ENCODE data around the gene SDK2.

Gene SDK2

DNA sequence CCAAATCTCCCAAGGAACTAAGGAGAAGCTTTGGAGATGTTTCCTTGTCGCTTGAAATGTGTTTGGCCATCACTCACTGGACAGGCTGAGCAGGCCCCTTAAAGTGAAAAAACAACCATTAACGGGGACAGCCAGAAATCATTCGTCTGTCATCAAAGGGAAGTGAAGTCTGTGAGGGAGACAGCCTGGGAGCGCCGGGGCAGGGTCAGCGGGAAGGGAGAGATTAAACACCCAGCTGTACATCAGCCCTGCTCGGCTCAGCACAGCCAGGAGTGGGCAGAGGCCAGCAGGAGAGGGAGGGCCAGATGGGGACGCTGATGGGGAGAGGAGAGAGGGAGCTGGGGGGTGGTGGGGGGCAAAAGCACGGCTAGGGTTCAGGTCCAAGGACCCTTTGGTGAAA lies 105.1 kb downstream of the SDK2 start:
- no peak for TF ChIP-seq TAF1 (IDR thresholded peaks at IDR 0.05; ENCODE audit: low read depth, low read length)
- no peak for TF ChIP-seq POLR2AphosphoS5 (IDR thresholded peaks at IDR 0.05; ENCODE audit: low read depth, low read length)
- no peak for TF ChIP-seq POLR2A (IDR thresholded peaks at IDR 0.05; ENCODE audit: low read depth, low read length)
- no peak for TF ChIP-seq POU2F2 (IDR thresholded peaks at IDR 0.05; ENCODE audit: low read depth, low read length)
- TF ChIP-seq SPI1 (IDR thresholded peaks at IDR 0.05; ENCODE audit: low read depth, low read length), result no peak
- TF ChIP-seq PAX5 (IDR thresholded peaks at IDR 0.05; ENCODE audit: insufficient read depth, low read length, severe bottlenecking), result no peak
- no peak for DNase-seq (ENCODE audit: insufficient read length, low spot score)
- no peak for FAIRE-seq

DNA sequence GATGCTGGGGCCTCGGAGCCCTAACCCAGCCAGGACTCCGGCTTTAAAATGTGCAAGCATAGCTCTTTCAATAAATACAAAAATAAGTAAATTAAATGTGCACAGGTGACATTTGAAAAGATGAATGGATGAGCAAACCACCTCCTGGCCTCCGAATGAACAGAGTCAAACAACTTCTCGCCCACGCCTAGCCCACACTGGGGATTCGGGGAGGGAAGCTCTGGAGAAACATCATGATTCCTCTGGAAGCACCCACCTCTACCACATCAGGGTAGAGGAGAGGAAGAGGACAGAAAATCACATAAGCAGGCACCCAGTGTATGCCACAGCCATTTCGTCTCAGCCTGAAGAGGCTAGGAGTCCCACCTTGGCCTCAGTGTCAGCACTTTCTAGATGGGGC lies 105.8 kb downstream of the SDK2 start:
- TF ChIP-seq POLR2AphosphoS5 (IDR thresholded peaks at IDR 0.05; ENCODE audit: low read depth, low read length) (no peak), POU2F2 (IDR thresholded peaks at IDR 0.05; ENCODE audit: low read depth, low read length) (no peak), POLR2A (IDR thresholded peaks at IDR 0.05; ENCODE audit: low read depth, low read length) (no peak), SPI1 (IDR thresholded peaks at IDR 0.05; ENCODE audit: low read depth, low read length) (no peak), TAF1 (IDR thresholded peaks at IDR 0.05; ENCODE audit: low read depth, low read length) (no peak), PAX5 (IDR thresholded peaks at IDR 0.05; ENCODE audit: insufficient read depth, low read length, severe bottlenecking) (no peak)
- FAIRE-seq (no peak), DNase-seq (ENCODE audit: insufficient read length, low spot score) (no peak)

DNA sequence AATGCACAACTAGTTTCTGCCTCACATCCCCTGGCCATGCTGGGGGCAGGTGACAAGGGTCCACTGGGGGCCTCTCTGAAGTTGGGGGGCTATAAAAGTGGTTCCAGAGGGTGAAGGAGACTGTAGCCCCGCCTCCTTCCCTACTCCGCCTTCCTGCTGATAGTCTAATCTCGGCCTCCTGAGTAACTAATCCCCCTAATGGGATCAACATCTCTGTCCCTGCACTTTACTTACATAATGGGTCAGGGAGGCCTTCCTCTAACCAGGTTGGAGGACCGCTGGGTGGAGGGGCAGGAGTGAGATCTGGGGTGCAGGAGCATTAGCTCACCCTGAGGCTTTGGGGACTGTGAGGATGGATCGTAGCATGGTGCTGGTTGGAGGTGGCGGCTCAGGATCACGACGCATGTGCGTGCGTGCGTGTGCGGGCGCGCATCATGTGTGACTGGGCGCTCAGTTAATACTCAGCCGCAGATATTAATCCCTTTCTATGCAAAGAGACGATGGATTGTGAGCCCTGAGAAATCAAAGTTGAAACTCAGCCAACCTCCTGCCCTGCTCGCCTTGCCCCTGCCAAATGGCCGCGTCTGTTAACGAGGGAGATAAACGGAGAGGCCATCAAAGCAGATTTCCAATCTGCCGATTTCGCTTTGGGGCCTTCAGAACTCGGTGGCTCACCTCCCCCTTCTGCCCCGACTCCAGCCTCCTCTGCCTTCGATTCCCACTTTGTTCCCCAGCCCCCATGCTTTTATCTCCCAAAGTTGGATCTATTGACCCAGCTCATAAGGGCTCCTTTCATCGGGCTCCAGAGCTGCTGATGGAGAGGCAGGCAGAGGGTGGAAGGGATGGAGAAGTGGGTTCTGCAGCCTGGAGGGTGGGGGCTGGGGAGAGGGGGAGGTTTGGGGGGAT lies 107.3 kb downstream of the SDK2 start:
- no peak for TF ChIP-seq PAX5 (IDR thresholded peaks at IDR 0.05; ENCODE audit: insufficient read depth, low read length, severe bottlenecking)
- no peak for TF ChIP-seq POLR2AphosphoS5 (IDR thresholded peaks at IDR 0.05; ENCODE audit: low read depth, low read length)
- no peak for TF ChIP-seq TAF1 (IDR thresholded peaks at IDR 0.05; ENCODE audit: low read depth, low read length)
- TF ChIP-seq POU2F2 (IDR thresholded peaks at IDR 0.05; ENCODE audit: low read depth, low read length), result no peak
- no peak for TF ChIP-seq POLR2A (IDR thresholded peaks at IDR 0.05; ENCODE audit: low read depth, low read length)
- TF ChIP-seq SPI1 (IDR thresholded peaks at IDR 0.05; ENCODE audit: low read depth, low read length), result no peak
- FAIRE-seq, result no peak
- no peak for DNase-seq (ENCODE audit: insufficient read length, low spot score)

DNA sequence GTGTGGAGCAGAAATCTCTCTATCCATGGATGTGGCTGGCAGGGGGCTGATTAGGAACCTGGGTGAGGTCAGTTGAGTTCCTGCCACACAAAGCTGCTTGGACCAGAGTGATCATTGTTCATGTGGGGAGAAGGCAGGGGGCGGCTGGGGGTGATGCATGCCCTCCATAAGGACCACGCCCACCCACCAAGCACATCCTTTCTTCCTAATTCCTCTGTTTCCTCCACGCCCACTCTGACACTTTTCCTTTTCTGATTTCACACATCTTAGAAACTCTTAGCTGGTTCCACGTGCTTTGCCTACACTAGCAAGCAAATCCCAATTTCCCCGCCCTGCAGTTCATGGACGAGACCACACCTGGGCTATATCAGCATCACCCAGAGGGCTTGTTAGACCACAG lies 108.5 kb downstream of the SDK2 start:
- DNase-seq (ENCODE audit: insufficient read length, low spot score) (no peak), FAIRE-seq (no peak)
- no peak for TF ChIP-seq SPI1 (IDR thresholded peaks at IDR 0.05; ENCODE audit: low read depth, low read length)
- TF ChIP-seq TAF1 (IDR thresholded peaks at IDR 0.05; ENCODE audit: low read depth, low read length), result no peak
- TF ChIP-seq POU2F2 (IDR thresholded peaks at IDR 0.05; ENCODE audit: low read depth, low read length), result no peak
- TF ChIP-seq POLR2AphosphoS5 (IDR thresholded peaks at IDR 0.05; ENCODE audit: low read depth, low read length), result no peak
- TF ChIP-seq POLR2A (IDR thresholded peaks at IDR 0.05; ENCODE audit: low read depth, low read length), result no peak
- TF ChIP-seq PAX5 (IDR thresholded peaks at IDR 0.05; ENCODE audit: insufficient read depth, low read length, severe bottlenecking), result no peak

DNA sequence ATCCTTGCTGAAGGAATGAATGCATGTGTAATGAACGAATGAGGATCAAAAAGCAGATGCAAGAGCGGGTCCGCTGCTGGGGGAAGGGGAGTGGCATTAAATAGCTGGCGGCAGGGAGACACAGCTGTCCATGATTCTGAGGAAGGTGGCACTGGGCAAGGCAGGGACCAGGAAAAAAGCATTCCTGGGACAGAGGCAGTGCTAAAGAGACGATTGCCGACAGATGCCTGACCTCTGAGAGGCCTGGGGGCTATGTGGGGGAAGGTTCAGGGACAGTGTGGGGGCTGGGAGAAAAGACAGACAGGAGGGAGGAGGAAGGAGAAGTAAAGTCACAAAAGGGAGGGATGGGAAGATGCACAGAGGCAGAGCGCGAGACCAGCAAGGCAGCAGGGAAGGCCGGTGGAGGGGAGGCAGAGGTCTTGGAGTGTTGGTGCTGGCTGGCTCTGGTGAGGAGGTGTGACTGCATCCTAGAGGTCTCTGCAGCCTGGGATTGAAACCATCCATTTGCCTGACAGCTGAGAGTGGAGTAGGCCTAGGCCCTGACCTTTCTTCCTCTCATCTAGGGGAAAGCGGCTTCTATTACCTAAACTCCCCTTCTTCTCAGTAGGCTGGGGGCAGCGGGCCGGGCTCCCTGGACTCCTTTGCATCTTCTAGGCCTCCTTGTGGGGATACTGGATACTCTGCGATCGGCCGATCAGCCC lies 109.9 kb downstream of the SDK2 start:
- FAIRE-seq (no peak), DNase-seq (ENCODE audit: insufficient read length, low spot score) (no peak)
- no peak for TF ChIP-seq SPI1 (IDR thresholded peaks at IDR 0.05; ENCODE audit: low read depth, low read length)
- TF ChIP-seq POLR2AphosphoS5 (IDR thresholded peaks at IDR 0.05; ENCODE audit: low read depth, low read length), result no peak
- no peak for TF ChIP-seq POLR2A (IDR thresholded peaks at IDR 0.05; ENCODE audit: low read depth, low read length)

DNA sequence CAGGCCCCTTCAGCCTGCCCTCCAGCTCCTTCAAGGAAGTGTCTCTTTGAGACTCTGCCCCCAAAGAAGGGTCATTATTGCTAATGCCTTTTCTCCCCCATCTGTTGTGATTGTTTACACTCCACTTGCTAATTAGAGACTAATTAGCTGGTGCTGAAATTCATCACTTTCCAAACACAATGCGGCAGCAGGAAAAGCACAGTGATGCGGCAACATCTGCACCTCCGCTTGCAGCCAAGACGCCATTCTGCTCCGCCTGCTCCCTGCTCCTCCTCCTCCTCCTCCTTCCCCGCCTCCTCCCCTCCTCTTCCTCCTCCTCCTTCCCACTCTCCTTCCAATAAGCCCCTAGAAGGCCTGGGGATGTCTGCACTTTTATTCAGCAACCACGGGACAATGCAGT lies 110.5 kb downstream of the SDK2 start:
- no peak for TF ChIP-seq PAX5 (IDR thresholded peaks at IDR 0.05; ENCODE audit: insufficient read depth, low read length, severe bottlenecking)
- DNase-seq (ENCODE audit: insufficient read length, low spot score), result no peak
- no peak for FAIRE-seq

DNA sequence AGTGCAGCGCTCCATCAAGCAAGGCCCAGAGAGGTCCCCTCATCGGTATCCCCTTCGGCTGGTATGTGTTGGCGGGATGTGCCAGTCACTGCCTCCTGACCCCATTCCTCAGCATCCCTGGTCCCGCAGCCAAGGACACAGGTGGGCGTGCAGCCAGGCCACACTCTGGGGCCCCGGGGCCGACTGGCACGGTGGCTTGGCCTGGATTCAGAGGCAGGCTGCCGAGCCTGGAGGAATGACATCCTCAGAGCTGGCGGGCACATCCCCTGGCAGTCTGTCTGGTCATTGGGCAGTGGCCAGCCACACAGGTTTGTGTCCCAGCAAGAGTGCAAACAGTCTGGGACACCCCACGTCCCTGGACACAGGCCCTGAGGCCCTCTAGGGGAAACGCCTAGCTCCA lies 111.1 kb downstream of the SDK2 start:
- DNase-seq (ENCODE audit: insufficient read length, low spot score), result no peak
- FAIRE-seq, result no peak
- TF ChIP-seq SPI1 (IDR thresholded peaks at IDR 0.05; ENCODE audit: low read depth, low read length) (no peak), POLR2A (IDR thresholded peaks at IDR 0.05; ENCODE audit: low read depth, low read length) (no peak), POLR2AphosphoS5 (IDR thresholded peaks at IDR 0.05; ENCODE audit: low read depth, low read length) (no peak), POU2F2 (IDR thresholded peaks at IDR 0.05; ENCODE audit: low read depth, low read length) (no peak), TAF1 (IDR thresholded peaks at IDR 0.05; ENCODE audit: low read depth, low read length) (no peak), PAX5 (IDR thresholded peaks at IDR 0.05; ENCODE audit: insufficient read depth, low read length, severe bottlenecking) (no peak)

DNA sequence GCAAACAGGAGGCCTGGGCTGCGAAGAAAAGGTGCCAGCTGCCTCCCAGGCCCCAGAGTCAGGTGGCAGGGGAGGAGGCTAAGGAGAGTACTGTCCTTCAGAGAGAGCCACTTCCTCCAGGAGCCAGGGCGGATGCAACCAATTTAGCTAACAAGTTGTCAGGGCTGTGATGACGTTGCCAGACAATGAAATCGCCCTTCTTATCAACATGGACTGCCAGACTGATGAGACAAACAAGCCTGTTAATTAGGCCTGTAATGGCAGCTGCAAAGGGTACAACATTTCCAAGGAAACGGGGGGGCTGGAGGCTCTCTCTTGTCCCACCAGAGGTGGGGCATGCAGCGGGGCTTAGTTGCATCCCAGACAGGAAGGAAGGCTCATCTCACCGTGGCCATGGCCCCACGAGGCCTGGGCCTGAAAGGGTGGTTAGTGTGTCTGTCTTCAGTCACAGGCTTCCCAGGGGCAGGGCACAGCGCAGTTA lies 111.8 kb downstream of the SDK2 start:
- TF ChIP-seq POLR2AphosphoS5 (IDR thresholded peaks at IDR 0.05; ENCODE audit: low read depth, low read length) (no peak), TAF1 (IDR thresholded peaks at IDR 0.05; ENCODE audit: low read depth, low read length) (no peak), PAX5 (IDR thresholded peaks at IDR 0.05; ENCODE audit: insufficient read depth, low read length, severe bottlenecking) (no peak), SPI1 (IDR thresholded peaks at IDR 0.05; ENCODE audit: low read depth, low read length) (no peak), POU2F2 (IDR thresholded peaks at IDR 0.05; ENCODE audit: low read depth, low read length) (no peak), POLR2A (IDR thresholded peaks at IDR 0.05; ENCODE audit: low read depth, low read length) (no peak)
- no peak for DNase-seq (ENCODE audit: insufficient read length, low spot score)
- no peak for FAIRE-seq

DNA sequence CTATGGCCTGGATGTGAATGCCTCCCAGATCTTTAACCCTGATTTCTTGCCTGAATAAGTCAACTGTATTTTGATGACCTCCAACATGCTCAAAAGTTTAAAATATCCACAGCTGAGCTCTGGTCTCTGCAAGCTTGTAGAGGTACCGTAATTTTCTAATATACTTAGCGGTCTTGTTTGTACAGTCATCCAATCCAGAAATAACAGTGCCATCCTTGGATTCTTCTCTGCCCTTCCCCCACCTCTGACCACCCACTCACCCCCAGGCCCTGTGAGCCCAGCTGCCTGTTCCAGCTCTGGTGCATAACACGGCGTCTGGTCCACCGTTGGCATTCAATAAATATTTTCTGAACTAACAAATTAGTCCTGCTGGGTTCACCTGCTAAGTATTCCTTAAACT lies 113.1 kb downstream of the SDK2 start:
- no peak for TF ChIP-seq PAX5 (IDR thresholded peaks at IDR 0.05; ENCODE audit: insufficient read depth, low read length, severe bottlenecking)
- TF ChIP-seq POLR2A (IDR thresholded peaks at IDR 0.05; ENCODE audit: low read depth, low read length), result no peak
- TF ChIP-seq SPI1 (IDR thresholded peaks at IDR 0.05; ENCODE audit: low read depth, low read length), result no peak
- TF ChIP-seq POU2F2 (IDR thresholded peaks at IDR 0.05; ENCODE audit: low read depth, low read length), result no peak
- TF ChIP-seq TAF1 (IDR thresholded peaks at IDR 0.05; ENCODE audit: low read depth, low read length), result no peak
- no peak for TF ChIP-seq POLR2AphosphoS5 (IDR thresholded peaks at IDR 0.05; ENCODE audit: low read depth, low read length)
- no peak for DNase-seq (ENCODE audit: insufficient read length, low spot score)
- no peak for FAIRE-seq
